ENCODE data around the gene GAK. TPM values are rescaled to one million over a fixed set of nuclear protein-coding genes. Genes with fewer than 3 reads are reported as not detected.

The GAK gene
- total RNA-seq, 1 experiment from 2014 or later = 86.6 TPM

- in situ Hi-C loops (cut with HindIII; ENCODE audit: low pct_unique_long_range_greater_than_20kb, low sequenced_read_pairs) = no loop called here
- ChIA-PET POLR2A (no interaction called here), CTCF (no interaction called here)
- Histone ChIP-seq H3K27me3 (ENCODE audit: control insufficient read depth, insufficient read depth, low read length) (no peaks in the 10 kb centered on the region), H3K4me3 (ENCODE audit: low read depth in 2 of 2, low read length in 2 of 2) (no peak overlapping the region), H3K4me1 (ENCODE audit: control insufficient read depth, insufficient read depth, low read length) (no peaks in the 10 kb centered on the region), H3K9me3 (ENCODE audit: control insufficient read depth, insufficient read depth, low read depth, low read length) (no peaks in the 10 kb centered on the region), H3K36me3 (ENCODE audit: control insufficient read depth, insufficient read depth, low read length) (no peaks in the 10 kb centered on the region), H3K27ac (ENCODE audit: low read length) (no peak overlapping the region)
- intact Hi-C loops (cut with micrococcal nuclease; ENCODE audit: unreplicated experiment) = no loop called here
- DNase-seq (ENCODE audit: low read depth, low spot score) (no peak), ATAC-seq (no peak)
- TF ChIP-seq REST (IDR thresholded peaks at IDR 0.05; ENCODE audit: insufficient read depth in 1 of 2, low read depth in 2 of 2, low read length in 1 of 2) (no peak), SIN3A (IDR thresholded peaks at IDR 0.05; ENCODE audit: borderline replicate concordance, insufficient read depth, low read depth, low read length) (no peak), POLR2AphosphoS5 (IDR thresholded peaks at IDR 0.05; ENCODE audit: low read depth, low read length) (no peak), TCF7L2 (IDR thresholded peaks at IDR 0.05; ENCODE audit: low read depth, low read length) (no peak), CTCF (IDR thresholded peaks at IDR 0.05) (no peak)
- no TSS peak for BruUV-seq (replicated peaks)
Measured at GRCh38 chr4:958314-958665, 26.2 kb upstream of the GAK start.

- no peak for TF ChIP-seq SIN3A (IDR thresholded peaks at IDR 0.05; ENCODE audit: borderline replicate concordance, insufficient read depth, low read depth, low read length)
- no peak for TF ChIP-seq TCF7L2 (IDR thresholded peaks at IDR 0.05; ENCODE audit: low read depth, low read length)
- no peak for TF ChIP-seq REST (IDR thresholded peaks at IDR 0.05; ENCODE audit: insufficient read depth in 1 of 2, low read depth in 2 of 2, low read length in 1 of 2)
- no peak for TF ChIP-seq CTCF (IDR thresholded peaks at IDR 0.05)
- no peak for TF ChIP-seq POLR2AphosphoS5 (IDR thresholded peaks at IDR 0.05; ENCODE audit: low read depth, low read length)
- no peak overlapping the region for H3K4me3 ChIP-seq (ENCODE audit: low read depth in 2 of 2, low read length in 2 of 2)
- CTCF ChIA-PET = no interaction called here
- H3K27ac ChIP-seq (ENCODE audit: low read length) = no peak overlapping the region
- no TSS peak for BruUV-seq (replicated peaks)
- no peak for DNase-seq (ENCODE audit: low read depth, low spot score)
- ATAC-seq = no peak
- H3K36me3 ChIP-seq (ENCODE audit: control insufficient read depth, insufficient read depth, low read length) = no peaks in the 10 kb centered on the region
- in situ Hi-C loops (cut with HindIII; ENCODE audit: low pct_unique_long_range_greater_than_20kb, low sequenced_read_pairs) = no loop called here
- H3K27me3 ChIP-seq (ENCODE audit: control insufficient read depth, insufficient read depth, low read length) = no peaks in the 10 kb centered on the region
- POLR2A ChIA-PET = no interaction called here
- no peaks in the 10 kb centered on the region for H3K4me1 ChIP-seq (ENCODE audit: control insufficient read depth, insufficient read depth, low read length)
- H3K9me3 ChIP-seq (ENCODE audit: control insufficient read depth, insufficient read depth, low read depth, low read length) = no peaks in the 10 kb centered on the region
- intact Hi-C loops (cut with micrococcal nuclease; ENCODE audit: unreplicated experiment) = no loop called here
Measured at GRCh38 chr4:957581-958313, 25.6 kb upstream of the GAK start.

All from Panc1 (cell line).